CD4-positive, alpha-beta T cell treated with Interferon alpha-2 for 1 hour (primary cell): Measurements from ENCODE around the gene ARSB.
"Not testable (repeated sequence)": the region's sequence is repeated elsewhere in the genome, so short reads cannot be mapped to it uniquely, and the experiment has no call there.

Experiments used
- DNase-seq, 2 donors: peaks; one replicate each; pipeline ENCODE4 v3.0.0-alpha.2; 2020 to 2022

The ARSB gene

DNA sequence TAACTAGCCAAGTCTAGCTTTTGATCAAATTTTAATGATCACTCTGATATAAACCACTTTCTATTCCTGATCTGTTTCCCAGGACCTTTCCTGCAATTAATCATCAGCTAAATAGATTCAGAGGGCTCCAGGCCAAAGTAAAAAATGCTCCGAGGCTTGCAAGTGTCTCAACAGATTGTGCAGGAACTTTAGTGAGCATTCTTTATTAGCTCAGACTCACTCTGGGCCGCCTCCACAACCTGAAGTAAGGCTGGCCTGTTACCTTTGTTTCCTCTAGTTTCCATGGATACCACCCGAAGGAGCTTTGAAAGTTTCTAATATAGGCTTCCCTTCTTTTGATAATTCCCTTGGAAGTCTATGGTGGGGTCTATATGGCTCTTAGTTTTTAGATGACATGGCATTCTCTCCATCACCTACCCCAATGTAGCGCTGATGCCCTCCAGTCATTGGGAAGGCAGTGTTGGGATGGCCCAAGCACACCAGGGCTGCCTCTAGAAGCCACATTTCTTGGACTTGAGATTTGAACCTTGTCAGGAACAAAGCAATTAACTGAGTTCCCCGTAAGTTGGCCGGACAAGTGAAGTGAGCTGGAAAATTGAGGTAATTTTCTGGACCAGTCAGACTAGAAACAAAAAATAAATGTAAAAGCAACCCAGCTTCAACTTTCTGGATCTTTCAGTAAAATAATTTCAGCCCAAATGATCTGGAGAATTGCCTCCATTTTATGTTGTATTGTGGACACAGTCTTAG, 238.9 kb downstream of the ARSB start:
- no peak for DNase-seq

DNA sequence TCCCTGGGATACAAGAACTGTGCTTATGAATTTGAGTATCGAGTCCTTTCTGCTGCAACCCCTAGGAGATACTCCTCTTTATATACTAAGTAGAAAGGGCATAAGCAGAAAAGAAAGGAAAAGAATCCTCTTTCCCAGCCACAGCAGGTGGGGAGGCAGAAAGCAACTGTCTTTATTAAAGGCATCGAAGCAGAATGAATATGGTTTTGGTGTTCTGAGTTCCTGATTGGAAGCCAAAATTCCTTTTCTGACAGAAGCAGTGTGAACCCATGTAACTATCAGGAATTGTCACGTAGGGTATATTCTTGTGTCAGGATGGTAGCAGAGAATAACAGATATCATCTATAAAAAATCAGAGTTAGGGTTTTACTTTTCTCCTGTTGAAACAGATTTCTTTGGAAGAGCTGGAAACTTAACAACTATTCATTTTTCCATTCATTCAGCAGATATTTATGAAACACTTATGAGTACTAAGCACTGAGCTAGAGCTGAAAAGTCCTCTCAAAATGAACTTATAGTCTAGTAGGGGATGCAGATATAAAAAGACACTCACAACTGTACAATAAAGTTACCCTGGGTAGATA, 240.1 kb downstream of the ARSB start:
- no peak for DNase-seq

DNA sequence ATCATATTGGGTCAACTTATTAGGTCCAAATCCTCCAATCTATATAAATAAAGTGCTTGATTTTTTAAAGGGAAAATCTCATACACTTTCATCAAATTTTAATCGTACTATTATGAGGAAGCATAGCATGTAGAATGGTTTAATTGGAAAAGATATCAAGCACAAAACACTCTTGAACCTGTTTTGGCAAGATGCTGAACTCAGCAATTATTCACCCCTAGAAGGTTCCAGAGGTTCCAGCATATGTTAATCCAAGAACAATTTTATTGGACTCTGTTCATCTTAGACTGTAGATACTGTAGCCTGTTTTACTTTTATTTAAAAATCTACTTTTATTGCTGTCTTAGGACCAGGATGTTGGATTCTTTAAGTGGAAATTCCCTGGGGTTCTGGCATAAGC, 244.1 kb downstream of the ARSB start:
- no peak for DNase-seq

DNA sequence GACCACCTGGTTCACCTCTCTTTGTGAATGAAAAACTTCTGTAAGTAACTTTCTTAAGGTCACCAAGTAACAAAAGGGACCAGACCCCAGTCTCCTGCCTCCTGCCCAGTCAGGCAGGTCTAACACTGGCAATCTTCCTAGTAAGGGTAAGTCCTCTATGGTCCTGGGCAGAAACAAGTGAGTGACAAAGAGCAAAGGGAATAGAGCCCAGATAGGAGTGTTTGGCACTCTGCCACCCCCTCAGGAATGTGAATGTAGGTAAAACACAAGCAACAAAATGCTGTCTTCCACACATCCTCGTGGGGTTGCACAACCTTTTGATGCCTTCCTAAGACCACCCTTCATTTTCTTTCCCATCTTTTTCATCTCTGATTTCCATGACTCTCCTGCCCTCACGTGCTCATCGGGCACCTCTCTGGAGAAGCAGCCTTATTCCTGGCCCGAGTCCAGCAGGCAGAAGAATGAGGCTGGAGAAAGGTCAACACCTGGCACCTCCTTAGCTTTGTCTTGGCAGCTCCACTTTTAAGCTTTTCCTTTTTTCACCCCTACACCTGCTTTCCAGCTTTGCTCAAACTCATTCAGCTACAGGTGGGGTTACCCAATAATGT, 246.3 kb downstream of the ARSB start:
- no peak for DNase-seq

DNA sequence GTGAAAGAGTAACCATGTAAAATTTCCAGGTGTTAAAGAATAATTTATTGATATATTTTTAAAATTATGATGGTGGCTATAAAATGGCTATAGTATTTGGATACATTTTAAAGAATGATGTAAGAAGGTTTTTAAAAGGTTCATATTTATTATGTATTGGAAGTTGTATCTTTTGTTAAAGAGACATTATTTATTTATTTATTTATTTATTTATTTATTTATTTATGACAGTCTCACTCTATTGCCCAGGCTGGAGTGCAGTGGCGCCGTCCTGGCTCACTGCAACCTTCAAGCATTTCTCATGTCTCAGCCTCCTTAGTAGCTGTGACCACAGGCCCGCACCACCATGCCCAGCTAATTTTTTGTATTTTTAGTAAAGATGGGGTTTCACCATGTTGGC, 247.0 kb downstream of the ARSB start:
- no peak for DNase-seq

DNA sequence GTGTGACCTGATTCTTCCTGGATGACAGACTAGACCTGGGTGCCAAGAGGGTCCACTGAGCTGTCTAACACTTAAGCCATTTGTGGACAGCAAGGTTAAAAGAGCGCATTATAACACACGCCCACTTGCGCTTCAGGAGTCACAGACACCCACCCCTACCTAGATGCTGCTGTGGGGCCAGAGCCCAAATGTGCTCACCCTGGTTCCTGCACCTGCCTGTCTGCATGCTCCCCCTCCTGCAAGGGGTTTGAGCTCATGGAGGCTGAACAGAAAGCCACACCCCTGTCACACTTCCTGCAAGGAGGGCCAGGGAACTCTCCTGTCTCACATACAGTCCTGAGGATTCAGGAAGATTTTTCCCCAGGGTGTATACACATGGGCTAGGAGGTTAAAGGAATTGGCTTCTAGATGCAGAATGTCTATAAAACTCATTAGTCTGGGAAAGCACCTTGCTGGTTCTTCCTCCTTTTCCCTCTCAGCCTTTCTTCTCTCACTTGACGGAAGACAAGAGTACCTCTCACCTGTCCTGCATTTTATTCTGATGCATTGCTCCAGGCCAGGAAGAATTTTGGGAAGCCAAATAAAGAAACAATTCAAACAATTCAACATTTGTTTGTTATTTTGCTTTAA, 249.2 kb downstream of the ARSB start:
- DNase-seq: no peak

DNA sequence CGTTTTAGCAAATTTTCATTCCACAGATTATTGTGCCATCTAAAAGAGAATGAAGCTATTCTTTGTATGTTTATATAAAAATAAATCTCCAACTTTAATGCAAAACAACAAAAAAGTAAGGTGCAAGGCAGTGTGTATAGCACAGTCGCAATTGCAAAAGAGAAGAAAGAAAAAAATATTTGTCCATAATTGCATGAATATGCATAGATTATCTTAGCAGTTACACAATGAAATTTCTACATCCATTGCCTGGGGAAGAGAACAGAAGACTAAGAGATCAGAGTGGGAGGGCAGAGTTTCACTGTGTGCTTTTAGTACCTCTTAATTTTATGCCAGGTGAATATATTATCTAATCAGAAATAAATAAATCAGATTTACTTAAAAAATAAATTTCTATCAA, 250.2 kb downstream of the ARSB start:
- DNase-seq: no peak

DNA sequence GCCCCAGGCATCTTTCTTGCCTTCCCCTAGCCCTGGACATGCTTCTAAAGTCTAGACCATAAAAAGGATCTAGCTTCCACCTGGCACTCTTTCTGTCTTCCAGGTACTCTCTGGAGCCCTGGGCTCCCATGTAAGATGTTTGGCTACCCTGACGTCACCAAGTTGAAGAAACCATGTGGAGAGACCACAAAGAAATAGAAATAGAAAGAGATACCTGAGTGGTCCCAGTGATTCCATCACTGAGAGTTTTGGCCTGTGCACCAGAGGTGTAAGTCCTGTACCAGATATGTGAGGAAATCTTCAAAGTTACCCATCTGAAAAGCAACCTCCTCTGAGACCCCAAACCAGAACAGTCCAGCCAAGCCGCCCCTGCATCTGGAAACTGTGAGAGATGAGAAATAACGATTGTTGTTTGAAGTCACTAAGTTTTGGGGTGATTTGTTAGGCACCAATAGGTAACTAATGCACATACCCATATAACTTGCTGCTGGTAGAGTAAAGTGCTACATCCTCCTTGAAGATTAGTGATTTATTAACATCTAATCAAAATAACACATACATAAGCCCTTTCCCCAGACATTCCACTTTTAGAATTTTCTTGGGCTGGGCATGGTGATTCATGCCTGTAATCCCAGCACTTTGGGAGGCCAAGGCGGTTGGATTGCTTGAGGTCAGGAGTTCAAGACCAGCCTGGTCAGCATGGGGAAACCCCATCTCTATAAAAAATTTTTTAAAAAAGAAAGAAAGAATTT, 250.8 kb downstream of the ARSB start:
- no peak for DNase-seq

DNA sequence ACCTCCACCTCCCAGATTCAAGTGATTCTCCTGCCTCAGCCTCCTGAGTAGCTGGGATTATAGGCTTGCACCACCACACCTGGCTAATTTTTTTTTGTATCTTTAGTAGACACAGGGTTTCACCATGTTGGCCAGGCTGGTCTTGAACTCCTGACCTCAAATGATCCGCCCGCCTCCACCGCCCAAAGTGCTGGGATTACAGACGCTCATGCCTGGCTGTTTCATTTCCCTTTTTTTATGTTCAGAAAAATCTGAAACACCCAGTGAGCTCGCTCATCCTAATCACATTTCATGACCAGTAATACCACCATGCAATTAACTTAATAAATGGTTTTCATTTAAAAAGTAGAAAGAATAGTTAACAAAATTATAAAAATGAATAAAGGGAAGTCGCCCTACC, 252.4 kb downstream of the ARSB start:
- DNase-seq: not testable (repeated sequence)

DNA sequence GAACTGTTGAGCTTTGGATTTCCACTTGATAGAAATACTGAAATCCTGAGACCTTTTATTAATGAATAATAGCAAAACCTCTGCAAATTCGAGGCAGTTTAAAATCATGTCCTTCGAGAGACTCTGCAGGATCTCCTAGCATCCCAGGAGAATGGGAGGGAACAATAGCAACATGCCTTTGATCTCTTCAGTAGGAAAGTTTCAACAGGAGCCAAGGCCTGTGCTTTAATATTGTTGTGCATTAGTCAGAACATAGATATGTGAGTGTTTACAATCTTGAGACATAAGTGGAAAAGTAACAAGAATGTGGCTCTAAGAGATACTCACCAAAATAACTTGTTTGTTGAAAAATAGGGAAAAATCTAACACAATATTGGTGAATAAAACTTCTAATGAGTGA, 253.2 kb downstream of the ARSB start:
- DNase-seq: no peak

DNA sequence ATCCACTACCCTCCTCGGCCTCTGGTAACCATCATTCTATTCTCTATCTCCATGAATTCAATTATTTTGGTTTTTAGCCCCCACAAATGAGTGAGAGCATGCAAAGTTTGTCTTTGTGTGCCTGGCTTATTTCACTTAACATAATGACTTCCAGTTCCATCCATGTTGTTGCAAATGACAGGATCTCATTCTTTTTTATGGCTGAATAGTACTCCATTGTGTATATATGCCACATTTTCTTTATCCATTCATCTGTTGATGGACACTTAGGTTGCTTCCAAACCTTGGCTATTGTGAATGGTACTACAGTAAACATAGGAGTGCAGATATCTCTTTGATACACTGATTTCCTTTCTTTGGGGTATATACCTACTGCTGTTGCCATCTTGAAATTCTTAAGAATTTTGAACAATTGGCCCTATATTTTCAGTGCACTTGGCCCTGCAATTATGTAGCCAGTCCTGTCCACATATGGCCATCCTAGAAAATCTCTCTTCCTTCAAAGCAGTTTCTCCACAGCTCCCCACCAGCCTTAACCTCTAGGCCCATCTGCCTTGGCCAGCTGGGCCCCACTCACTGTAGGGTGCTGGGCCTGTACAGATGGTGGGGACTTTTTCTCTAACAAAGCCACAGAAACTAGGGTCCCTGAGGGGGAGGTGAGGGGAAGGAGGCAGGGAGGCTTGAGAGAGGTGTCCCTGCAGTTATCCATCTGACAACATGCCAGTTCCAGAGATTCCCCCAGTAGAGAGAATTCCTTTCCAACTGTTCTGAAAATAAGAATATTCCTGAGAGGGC, 254.6 kb downstream of the ARSB start:
- no peak for DNase-seq

DNA sequence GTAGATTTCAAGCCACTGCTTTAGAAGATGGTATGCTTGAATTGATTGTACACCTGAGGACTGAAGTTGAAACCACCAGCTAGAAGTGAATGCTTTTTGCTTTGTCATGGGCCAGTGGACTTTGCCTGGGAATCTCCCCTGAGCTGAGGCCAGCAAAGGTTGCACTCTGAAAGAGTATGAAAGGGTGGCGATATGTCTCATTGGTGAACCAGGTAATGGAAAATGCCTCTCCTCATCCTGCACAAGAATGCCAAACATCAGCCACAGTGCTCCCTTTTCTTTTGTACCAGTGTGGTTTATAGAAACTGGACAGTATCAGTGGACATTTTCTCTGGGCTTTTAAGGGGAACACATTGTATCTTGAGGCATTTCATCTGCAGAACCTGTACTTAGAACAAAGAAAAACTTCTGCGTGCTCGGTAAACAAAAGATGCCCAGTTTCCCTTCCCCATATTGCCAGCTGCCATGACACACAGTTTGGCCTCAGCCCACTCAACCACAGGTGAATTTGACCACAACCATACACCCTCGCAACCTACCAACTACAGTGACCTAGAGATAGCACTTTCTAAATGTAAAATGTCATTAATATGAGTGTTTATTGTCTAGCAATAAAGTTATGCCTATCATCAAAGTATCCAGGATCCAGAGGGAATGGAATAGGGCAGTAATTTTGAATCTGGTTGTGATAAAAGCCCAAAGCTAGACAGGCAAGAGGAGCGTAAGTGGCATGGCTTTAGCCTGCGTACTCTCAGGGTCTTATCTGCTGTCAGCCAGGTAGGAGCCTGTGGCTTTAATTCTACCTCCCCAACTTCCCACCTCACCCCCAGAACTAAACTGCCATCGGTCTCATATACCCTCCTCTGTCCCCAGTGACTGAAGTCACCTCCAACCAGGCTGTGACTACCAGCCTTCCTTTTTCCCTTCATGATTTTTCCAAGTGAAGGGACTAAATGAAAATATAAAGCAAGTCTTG, 257.0 kb downstream of the ARSB start:
- peak in 1 of 2 donors; percentile 43 for DNase-seq
